ENCODE data around the gene CATSPER3.

The CATSPER3 gene

GRCh38 chr5:134967607-134968006, at the start of gene CATSPER3:
CATSPER3 (plus strand) TSS chr5:134967907; CDS start chr5:134967992, 85 bp downstream.
- DNase-seq (ENCODE audit: low read depth): no peak

GRCh38 chr5:134918861-134919260, 48.8 kb upstream of the CATSPER3 start:
- DNase-seq (ENCODE audit: low read depth): no peak

DNA sequence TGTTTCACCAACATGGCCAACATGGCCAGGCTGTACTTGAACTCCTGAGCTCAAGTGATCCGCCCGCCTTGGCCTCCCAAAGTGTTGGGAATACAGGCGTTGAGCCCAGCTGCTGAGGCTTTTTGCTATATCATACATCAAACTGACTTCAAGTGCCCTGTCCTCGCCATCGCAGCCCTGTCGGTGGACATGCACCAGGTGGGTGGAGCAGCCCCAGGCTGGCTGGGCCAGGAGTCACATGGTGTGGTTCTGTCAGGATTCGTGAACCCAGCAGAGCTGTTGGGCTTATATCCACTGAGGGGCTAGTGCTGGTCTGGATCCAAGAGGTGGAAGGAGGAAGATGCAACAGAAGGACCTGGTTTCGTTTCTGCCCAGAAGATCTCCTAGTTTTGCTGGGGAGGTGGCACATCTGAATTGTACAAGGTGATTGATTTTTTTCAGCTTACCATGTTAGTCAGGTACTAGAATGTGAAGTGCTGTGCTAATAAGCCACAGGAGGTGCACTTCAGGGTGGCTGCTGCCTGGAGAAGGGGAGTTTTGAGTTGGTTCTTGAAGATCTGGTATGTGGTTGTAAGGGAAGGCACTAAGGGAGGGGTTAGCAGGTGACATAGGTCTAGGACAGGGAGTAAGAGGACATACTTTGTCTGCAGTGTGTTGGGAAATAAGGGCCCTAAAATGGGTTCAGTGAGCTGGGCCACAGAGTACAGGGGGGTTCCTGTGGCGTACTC, 46.7 kb upstream of the CATSPER3 start:
- DNase-seq (ENCODE audit: low read depth): no peak

DNA sequence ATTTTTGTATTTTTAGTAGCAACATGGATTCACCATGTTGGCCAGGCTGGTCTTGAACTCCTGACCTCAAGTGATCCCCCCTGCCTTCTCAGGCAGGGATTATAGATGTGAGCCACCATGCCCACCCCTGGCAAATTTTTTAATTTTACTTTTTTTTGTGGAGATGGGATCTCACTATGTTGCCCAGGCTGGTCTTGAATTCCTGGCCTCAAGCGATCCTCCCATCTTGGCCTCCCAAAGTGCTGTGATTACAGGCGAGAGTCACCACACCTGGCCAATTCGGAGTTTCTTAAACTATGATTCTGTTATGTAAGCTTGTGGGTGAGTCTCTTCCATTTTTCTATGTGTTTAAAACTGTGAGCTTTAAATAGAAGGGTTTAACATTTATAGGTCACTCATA, 35.2 kb upstream of the CATSPER3 start:
- DNase-seq (ENCODE audit: low read depth): no peak

GRCh38 chr5:134934202-134934601, 33.5 kb upstream of the CATSPER3 start:
- DNase-seq (ENCODE audit: low read depth): no peak

DNA sequence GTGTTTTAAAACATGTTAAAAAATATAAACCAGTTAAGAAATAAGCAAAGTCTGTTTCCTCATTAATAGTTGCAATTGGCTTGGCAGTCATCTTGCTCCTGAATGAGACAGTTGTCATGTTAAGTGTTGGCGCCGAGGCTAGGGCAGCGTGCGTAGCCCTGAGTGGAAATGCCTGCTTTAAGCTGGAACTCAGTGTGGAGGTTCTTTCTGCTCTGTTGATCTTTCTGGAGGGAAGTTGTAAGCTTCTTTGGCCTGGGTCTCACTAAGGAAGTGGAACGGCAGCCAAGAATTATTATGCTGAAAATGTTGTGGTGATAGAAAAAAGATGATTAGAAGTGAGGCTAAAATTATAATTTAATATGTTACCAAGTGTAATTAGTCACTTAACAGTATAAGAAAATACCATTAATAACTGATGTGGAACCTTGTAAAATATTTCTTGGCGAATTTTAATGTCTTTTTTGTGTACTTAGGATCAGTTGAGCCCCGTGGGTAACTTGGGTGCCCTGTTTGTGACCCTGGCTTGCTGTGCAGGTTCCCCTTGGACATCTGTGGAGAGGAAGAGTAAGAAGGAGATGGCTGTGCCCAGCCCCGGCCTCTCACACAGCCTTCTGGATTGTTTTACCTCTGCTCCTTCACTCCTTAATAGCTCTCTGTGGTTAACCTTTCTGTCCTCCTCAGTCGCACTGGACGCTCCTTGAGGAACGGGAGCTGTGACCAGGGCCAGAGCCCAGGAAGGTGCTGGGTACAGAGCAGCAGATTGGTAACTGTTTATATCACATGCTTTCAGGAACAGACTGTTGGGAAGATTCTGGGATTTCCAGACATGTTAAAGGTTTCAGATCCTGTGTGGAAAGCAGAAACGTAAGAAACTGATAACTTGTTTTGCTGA, 31.8 kb upstream of the CATSPER3 start:
- DNase-seq (ENCODE audit: low read depth): no peak

GRCh38 chr5:134937526-134937925, 30.2 kb upstream of the CATSPER3 start:
- DNase-seq (ENCODE audit: low read depth): no peak

DNA sequence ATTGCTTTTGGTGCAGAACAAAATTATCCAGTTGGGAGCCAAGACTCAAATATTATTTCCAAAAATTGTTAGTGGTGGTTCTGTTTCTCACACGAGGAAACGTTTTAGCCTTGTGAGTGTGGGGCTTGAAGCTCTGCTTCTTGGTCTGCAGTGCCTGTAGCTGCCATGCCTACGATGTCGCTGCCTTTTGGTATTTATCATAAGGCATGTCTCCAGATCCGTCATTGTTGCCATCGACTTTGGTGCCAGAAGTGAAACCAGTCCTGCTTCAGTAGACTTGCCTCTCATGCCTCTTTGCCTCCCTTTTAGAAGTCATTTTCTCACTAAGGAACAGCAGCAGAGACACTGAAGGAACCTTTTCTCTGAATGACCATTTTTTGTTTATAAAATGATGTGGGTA, 29.7 kb upstream of the CATSPER3 start:
- no peak for DNase-seq (ENCODE audit: low read depth)

- DNase-seq (ENCODE audit: low read depth): no peak
These were observed 28.2 kb upstream of the CATSPER3 start for GRCh38 chr5:134939500-134939899.

- no peak for DNase-seq (ENCODE audit: low read depth)
These were observed 24.2 kb upstream of the CATSPER3 start for GRCh38 chr5:134943547-134943946.

GRCh38 chr5:134944630-134945029, 23.1 kb upstream of the CATSPER3 start:
- no peak for DNase-seq (ENCODE audit: low read depth)

DNA sequence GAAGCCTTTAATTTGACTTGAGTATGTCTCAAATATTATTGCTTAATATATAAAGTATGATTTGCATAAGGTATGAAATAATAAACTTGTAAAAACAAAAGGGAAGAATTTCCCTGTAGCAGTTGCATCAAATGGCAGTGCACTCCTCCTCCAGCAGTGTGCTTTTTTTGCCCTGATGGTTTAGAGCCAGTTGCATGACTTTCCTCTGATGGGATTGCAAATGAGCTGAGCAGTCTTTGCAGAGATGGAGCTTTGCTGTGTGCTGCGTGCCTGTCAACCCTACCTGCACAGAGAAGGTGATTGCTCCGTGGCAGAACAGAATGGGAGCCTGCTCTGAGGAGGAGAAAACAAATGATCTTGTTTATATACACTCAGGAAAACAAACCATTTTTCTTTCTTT, 22.7 kb upstream of the CATSPER3 start:
- no peak for DNase-seq (ENCODE audit: low read depth)

GRCh38 chr5:134948911-134949310, 18.8 kb upstream of the CATSPER3 start:
- no peak for DNase-seq (ENCODE audit: low read depth)

DNA sequence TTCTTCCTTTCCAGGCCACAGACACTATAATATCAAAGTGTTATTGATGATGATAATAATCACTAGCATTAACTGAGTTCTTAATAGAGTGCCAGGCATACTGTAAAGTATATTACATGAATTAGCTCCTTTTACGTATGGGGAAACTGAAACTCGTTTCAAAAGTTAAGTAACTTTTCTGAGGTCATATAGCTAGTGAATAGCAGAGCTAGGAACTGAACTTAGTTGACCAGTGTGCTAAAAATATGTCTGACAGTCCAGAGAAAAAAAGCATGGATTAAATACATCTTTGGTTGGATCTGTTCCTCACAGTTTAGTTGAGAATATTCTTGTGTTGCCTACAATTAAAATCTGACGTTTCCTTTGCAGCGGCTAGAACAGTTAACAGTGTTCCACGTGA, 18.4 kb upstream of the CATSPER3 start:
- no peak for DNase-seq (ENCODE audit: low read depth)

DNA sequence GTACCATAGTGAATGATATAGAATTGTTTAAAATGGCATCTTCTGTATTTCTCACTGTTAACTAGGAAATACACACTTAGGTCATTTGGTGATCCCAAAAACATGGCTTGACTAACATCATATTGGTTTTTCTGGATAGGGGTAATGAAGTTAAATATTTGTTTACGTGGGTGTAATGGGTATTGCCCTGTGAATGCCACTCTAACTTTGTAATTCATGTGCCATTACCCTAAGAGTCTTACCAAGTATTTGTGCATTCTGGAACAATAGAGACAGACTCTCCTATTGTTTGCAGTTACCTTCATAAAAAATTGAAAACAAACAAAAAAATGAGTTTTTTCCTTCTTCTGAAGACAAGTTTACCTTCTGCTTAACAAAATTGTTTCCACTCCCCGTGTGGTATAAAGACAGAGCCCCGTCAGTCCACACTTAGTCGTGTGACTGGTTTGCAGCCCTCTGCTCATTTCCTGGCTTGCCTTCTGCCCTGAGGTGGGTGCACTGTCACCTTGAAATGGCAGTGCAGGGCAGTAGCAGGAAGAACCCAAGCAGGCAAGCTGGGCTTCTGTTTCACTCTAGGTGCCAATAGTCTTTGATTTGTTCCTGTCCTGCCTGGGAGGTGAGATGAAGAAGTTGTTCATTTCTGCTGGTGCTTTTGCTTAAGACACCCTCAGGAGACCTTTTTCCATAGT, 9.6 kb upstream of the CATSPER3 start:
- DNase-seq (ENCODE audit: low read depth): no peak

GRCh38 chr5:134958755-134959154, 9.0 kb upstream of the CATSPER3 start:
- no peak for DNase-seq (ENCODE audit: low read depth)

GRCh38 chr5:134963098-134963497, 4.6 kb upstream of the CATSPER3 start:
- no peak for DNase-seq (ENCODE audit: low read depth)

DNA sequence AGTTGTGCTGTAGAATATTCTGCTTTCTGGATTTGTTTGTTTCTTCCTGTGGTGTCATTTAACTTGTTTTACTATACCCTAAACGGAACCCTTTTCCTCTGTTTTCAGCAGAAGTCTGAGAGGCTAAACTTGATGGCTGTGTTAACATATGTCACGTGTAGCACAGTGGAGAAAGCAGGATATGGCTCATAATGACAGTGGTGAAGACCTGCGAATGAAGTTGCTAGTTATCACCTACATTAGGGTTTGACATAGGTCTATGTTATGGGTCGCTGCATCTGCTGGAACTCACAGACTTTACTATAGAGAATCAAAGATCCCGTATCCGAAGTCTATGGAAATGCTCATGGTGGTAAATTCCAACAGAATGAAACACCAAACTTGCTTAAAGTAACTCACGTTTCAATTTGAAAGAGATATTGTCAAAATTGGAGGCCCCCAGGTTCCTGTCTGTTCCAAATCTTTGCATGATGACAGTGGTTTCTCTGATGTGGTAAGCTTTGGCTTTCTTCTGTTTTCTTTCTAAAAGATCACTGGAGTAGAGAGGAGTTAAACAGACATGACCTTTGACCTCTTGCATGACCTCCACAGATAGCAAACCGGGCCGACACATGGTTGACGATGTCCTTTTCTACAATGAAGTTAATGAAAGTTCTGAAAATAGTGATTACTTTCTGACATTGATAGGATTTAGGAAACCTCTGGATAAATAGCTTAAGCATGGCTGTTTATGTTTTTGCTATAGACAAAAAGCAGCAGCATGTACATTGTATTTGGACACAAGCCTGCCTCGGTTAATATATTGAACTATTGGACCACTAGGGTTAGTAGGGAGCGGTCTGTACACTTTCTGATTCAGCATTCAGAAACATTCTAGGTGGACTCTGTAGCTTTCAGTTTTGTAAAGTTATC, 3.1 kb upstream of the CATSPER3 start:
- no peak for DNase-seq (ENCODE audit: low read depth)

DNA sequence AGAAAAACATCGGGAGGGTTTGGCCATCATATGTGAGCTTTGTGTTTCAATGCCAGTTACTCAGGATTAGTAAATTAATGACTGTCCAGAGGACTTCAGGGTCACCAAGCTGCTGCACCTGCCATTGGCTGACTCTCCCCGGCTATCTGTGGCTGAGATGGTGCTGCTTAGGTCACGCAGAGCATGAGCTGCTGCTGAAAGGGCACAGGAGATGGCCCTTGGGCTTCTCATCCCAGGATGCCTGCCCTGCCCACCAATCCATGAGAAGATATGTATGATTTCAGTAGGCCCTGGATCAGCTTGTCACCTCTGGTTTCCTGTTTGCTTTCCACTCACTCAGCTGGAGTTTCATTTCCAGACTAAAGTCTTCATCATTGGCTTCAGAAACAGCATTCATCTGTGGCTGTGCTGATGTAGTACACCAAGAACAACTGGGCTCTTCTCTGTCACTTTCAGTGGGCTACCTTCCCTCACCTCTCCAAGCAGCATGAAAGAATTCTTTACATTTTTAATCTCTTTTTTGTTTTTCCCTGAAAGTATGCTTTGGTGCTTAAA, 2.4 kb upstream of the CATSPER3 start:
- DNase-seq (ENCODE audit: low read depth): no peak

GRCh38 chr5:134968055-134968454, 348 bp downstream of the CATSPER3 start:
- no peak for DNase-seq (ENCODE audit: low read depth)

- no peak for DNase-seq (ENCODE audit: low read depth)
These were observed 1.5 kb downstream of the CATSPER3 start for GRCh38 chr5:134969166-134969565.
